IMR-90 (cell line): Measurements from ENCODE around the gene CYTH1. TPM values are rescaled to one million over a fixed set of nuclear protein-coding genes. Genes with fewer than 3 reads are reported as not detected.

ENCODE experiments used
- ATAC-seq: fragments of 200-7000 bp; cut with Tn5 transposase; 2 replicates; pipeline ENCODE4 v1.9.1; 2020; ENCODE audit warnings: low read depth, mild to moderate bottlenecking, moderate library complexity
- BruUV-seq: library from RNA; stranded (reverse); fragments of 400-500 nt; replicated peaks from 2 replicates; lab custom pipeline; 2021; lab: Mats Ljungman, UMichigan
- CTCF ChIA-PET: fragments of 300-600 bp; formaldehyde crosslinking; extraction: SDS; loops from one replicate; lab custom pipeline; 2021; ENCODE audit warnings: antibody characterized with exemption; lab: Yijun Ruan, JAX
- POLR2A ChIA-PET: fragments of 300-600 bp; sonication (Branson Sonifier 250); formaldehyde crosslinking; loops from one replicate; lab custom pipeline; 2022; ENCODE audit warnings: antibody characterized with exemption; ENCODE audit not compliant: unreplicated experiment; lab: Charles Lee
- DNase-seq: peaks from one replicate; pipeline ENCODE4 v3.0.0; 2013
- H2AFZ ChIP-seq: replicated peaks from 2 replicates; pipeline ENCODE3; 2013; ENCODE audit warnings: low read length, mild to moderate bottlenecking; ENCODE audit not compliant: poor library complexity
- H2AK5ac ChIP-seq: 2 replicates; pipeline ENCODE4 v1.6.1; 2013; ENCODE audit warnings: low read depth, low read length, inconsistent platforms
- H2AK9ac ChIP-seq: replicated peaks from 2 replicates; pipeline ENCODE3; 2013; ENCODE audit warnings: mild to moderate bottlenecking, low read depth, low read length, moderate library complexity; ENCODE audit not compliant: poor library complexity
- H2BK120ac ChIP-seq: 2 replicates; pipeline ENCODE4 v1.6.1; 2013; ENCODE audit warnings: low read depth, low read length, inconsistent platforms
- H2BK15ac ChIP-seq: 3 replicates; pipeline ENCODE4 v1.6.1; 2013; ENCODE audit warnings: low read depth, low read length, inconsistent platforms
- H2BK20ac ChIP-seq: 2 replicates; pipeline ENCODE4 v1.6.1; 2013; ENCODE audit warnings: low read depth, mild to moderate bottlenecking, inconsistent platforms, low read length, moderate library complexity
- H2BK5ac ChIP-seq: 2 replicates; pipeline ENCODE4 v1.6.1; 2013; ENCODE audit warnings: mild to moderate bottlenecking, low read depth, low read length, inconsistent platforms; ENCODE audit not compliant: poor library complexity, severe bottlenecking
- H3K14ac ChIP-seq: replicated peaks from 2 replicates; pipeline ENCODE4 v1.6.1; 2013; ENCODE audit warnings: low read depth, low read length, inconsistent platforms
- H3K18ac ChIP-seq: 2 replicates; pipeline ENCODE4 v1.6.1; 2013; ENCODE audit warnings: low read depth, low read length, control low read depth
- H3K23ac ChIP-seq: 2 replicates; pipeline ENCODE4 v1.6.1; 2013; ENCODE audit warnings: low read depth, low read length, inconsistent platforms
- H3K27ac ChIP-seq: 2 replicates; pipeline ENCODE4 v1.5.1; 2013; ENCODE audit warnings: mild to moderate bottlenecking, control low read depth, low read length; ENCODE audit not compliant: insufficient read depth
- H3K27me3 ChIP-seq: 2 replicates; pipeline ENCODE4 v1.6.1; 2013; ENCODE audit warnings: low read length; ENCODE audit not compliant: control insufficient read depth, insufficient read depth
- H3K36me3 ChIP-seq: 2 replicates; pipeline ENCODE4 v1.6.1; 2013; ENCODE audit warnings: low read length, mixed read lengths; ENCODE audit not compliant: control insufficient read depth, insufficient read depth
- H3K4ac ChIP-seq: 2 replicates; pipeline ENCODE4 v1.6.1; 2013; ENCODE audit warnings: low read depth, low read length, inconsistent platforms
- H3K4me1 ChIP-seq: 2 replicates; pipeline ENCODE4 v1.6.1; 2013; ENCODE audit warnings: low read length, mixed read lengths; ENCODE audit not compliant: control insufficient read depth, insufficient read depth
- H3K4me2 ChIP-seq: 2 replicates; pipeline ENCODE4 v1.6.1; 2013; ENCODE audit warnings: low read depth, mild to moderate bottlenecking, control low read depth, low read length, moderate library complexity
- H3K4me3 ChIP-seq: 2 replicates; pipeline ENCODE4 v1.5.1; 2013; ENCODE audit warnings: low read depth, mild to moderate bottlenecking, control low read depth, low read length, moderate library complexity; ENCODE audit not compliant: insufficient read depth
- H3K56ac ChIP-seq: 2 replicates; pipeline ENCODE4 v1.6.1; 2013; ENCODE audit warnings: low read length, inconsistent platforms; ENCODE audit not compliant: insufficient read depth; ENCODE audit errors: extremely low read depth
- H3K79me1 ChIP-seq, 2 experiments: 2 replicates each; pipeline ENCODE4 v1.6.1; 2013; ENCODE audit warnings: low read length in 2 of 2, inconsistent platforms in 1 of 2, low read depth in 1 of 2
- H3K9ac ChIP-seq: 2 replicates; pipeline ENCODE4 v1.6.1; 2013; ENCODE audit warnings: low read depth, low read length, control low read depth
- H3K9me1 ChIP-seq: 2 replicates; pipeline ENCODE4 v1.6.1; 2013; ENCODE audit warnings: low read length, inconsistent platforms; ENCODE audit not compliant: insufficient read depth
- H3K9me3 ChIP-seq: 2 replicates; pipeline ENCODE4 v1.6.1; 2013; ENCODE audit warnings: low read length; ENCODE audit not compliant: control insufficient read depth, insufficient read depth
- H4K20me1 ChIP-seq: 2 replicates; pipeline ENCODE4 v1.6.1; 2013; ENCODE audit warnings: low read length, inconsistent platforms; ENCODE audit not compliant: insufficient read depth
- H4K5ac ChIP-seq: 2 replicates; pipeline ENCODE4 v1.6.1; 2013; ENCODE audit warnings: mild to moderate bottlenecking, low read depth, low read length, control low read depth
- H4K8ac ChIP-seq, 2 experiments: 2 replicates each; pipeline ENCODE4 v1.6.1; 2013; ENCODE audit warnings: low read depth in 2 of 2, low read length in 2 of 2, control low read depth in 1 of 2, inconsistent platforms in 1 of 2
- H4K91ac ChIP-seq: 2 replicates; pipeline ENCODE4 v1.6.1; 2013; ENCODE audit warnings: low read depth, low read length, inconsistent platforms; ENCODE audit not compliant: insufficient read depth
- BHLHE40 ChIP-seq: fragments of 150-350 bp; IDR thresholded peaks from 2 replicates; pipeline ENCODE4 v1.6.1; 2016; ENCODE audit warnings: mild to moderate bottlenecking, low read depth, low read length
- CEBPB ChIP-seq: IDR thresholded peaks from 2 replicates; pipeline ENCODE4 v1.6.1; 2012; ENCODE audit warnings: low read depth, low read length, improper control_type of control experiment
- CHD1 ChIP-seq: IDR thresholded peaks from 2 replicates; pipeline ENCODE4 v1.6.1; 2012; ENCODE audit warnings: low read depth, low read length, improper control_type of control experiment
- CTCF ChIP-seq: conservative IDR thresholded peaks from 2 replicates; pipeline ENCODE4 v1.5.1; 2012; ENCODE audit warnings: mild to moderate bottlenecking, low read depth, low read length, improper control_type of control experiment
- ELK1 ChIP-seq: fragments of 150-350 bp; IDR thresholded peaks from 2 replicates; pipeline ENCODE4 v1.6.1; 2016; ENCODE audit warnings: low read depth, mild to moderate bottlenecking, low read length, moderate library complexity, borderline replicate concordance
- FOS ChIP-seq: fragments of 150-350 bp; IDR thresholded peaks from 2 replicates; pipeline ENCODE4 v1.6.1; 2016; ENCODE audit warnings: low read depth, low read length
- MAFK ChIP-seq: IDR thresholded peaks from 2 replicates; pipeline ENCODE4 v1.6.1; 2012; ENCODE audit warnings: low read depth, low read length, improper control_type of control experiment
- MAZ ChIP-seq: IDR thresholded peaks from 2 replicates; pipeline ENCODE4 v1.6.1; 2012; ENCODE audit warnings: low read depth, mild to moderate bottlenecking, low read length, improper control_type of control experiment, moderate library complexity, borderline replicate concordance
- MXI1 ChIP-seq: IDR thresholded peaks from 2 replicates; pipeline ENCODE4 v1.6.1; 2012; ENCODE audit warnings: low read depth, mild to moderate bottlenecking, low read length, moderate library complexity, borderline replicate concordance
- NFE2L2 ChIP-seq: fragments of 150-350 bp; IDR thresholded peaks from 2 replicates; pipeline ENCODE4 v1.6.1; 2016; ENCODE audit warnings: low read depth, mild to moderate bottlenecking, low read length
- POLR2A ChIP-seq: IDR thresholded peaks from 2 replicates; pipeline ENCODE4 v1.6.1; 2012; ENCODE audit warnings: mild to moderate bottlenecking, low read depth, low read length
- RAD21 ChIP-seq: IDR thresholded peaks from 2 replicates; pipeline ENCODE4 v1.6.1; 2012; ENCODE audit warnings: low read length, improper control_type of control experiment
- RCOR1 ChIP-seq: IDR thresholded peaks from 2 replicates; pipeline ENCODE4 v1.6.1; 2012; ENCODE audit warnings: mild to moderate bottlenecking, low read length, improper control_type of control experiment; ENCODE audit not compliant: insufficient replicate concordance
- RFX5 ChIP-seq: IDR thresholded peaks from 2 replicates; pipeline ENCODE4 v1.8.0; 2012; ENCODE audit warnings: low read depth, mild to moderate bottlenecking, low read length, moderate library complexity
- SMC3 ChIP-seq: fragments of 150-350 bp; IDR thresholded peaks from 2 replicates; pipeline ENCODE4 v1.6.1; 2016; ENCODE audit warnings: low read depth, mild to moderate bottlenecking, antibody characterized with exemption, low read length, moderate library complexity
- WGBS, 2 experiments: methylation state at CpG; one replicate each; pipeline versions ENCODE4 v1.1.5 to v1.1.7; 2013; ENCODE audit warnings: missing lambda C conversion rate in 2 of 2; ENCODE audit not compliant: insufficient read length in 1 of 2; ENCODE audit errors: extremely low coverage in 2 of 2; 5-methylcytosine and 5-hydroxymethylcytosine counted together
- dilution Hi-C: fragments of 300-500 bp; cut with HindIII; formaldehyde crosslinking; loops from one replicate; pipeline ENCODE4 v1.14.3; 2018; ENCODE audit warnings: low sequenced_read_pairs; ENCODE audit not compliant: unreplicated experiment
- in situ Hi-C: fragments of 300-500 bp; cut with MboI; formaldehyde crosslinking; loops from 3 replicates; pipeline ENCODE4 v1.14.3; 2019; ENCODE audit warnings: low sequenced_read_pairs, inconsistent platforms, mixed read lengths
- intact Hi-C: fragments of 100-400 bp; cut with micrococcal nuclease; formaldehyde crosslinking; loops from 2 replicates; pipeline ENCODE4 v1.10.0; 2022
- polyA plus RNA-seq, 3 experiments: library from polyadenylated mRNA; depleted of rRNA; stranded (reverse); fragments of >200 nt; gene quantifications; 2 replicates each; pipeline ENCODE4 v1.2.3, GENCODE V29; 2012; ENCODE audit warnings: low replicate concordance in 1 of 3
- total RNA-seq: library from RNA; depleted of rRNA; stranded (reverse); fragments of >200 nt; gene quantifications from 2 replicates; pipeline ENCODE4 v1.2.3, GENCODE V29; 2012
- TF ChIP-seq, protein P1 (sequence below): fragments of 150-350 bp; IDR thresholded peaks from 2 replicates; pipeline ENCODE4 v1.6.1; 2017; ENCODE audit warnings: mild to moderate bottlenecking, antibody characterized with exemption, low read length, low read depth

Gene CYTH1
- total and polyA plus RNA-seq, 2 of the 4 experiments (the other 2 are of a cell fraction): 7.9 to 12.4 TPM

DNA sequence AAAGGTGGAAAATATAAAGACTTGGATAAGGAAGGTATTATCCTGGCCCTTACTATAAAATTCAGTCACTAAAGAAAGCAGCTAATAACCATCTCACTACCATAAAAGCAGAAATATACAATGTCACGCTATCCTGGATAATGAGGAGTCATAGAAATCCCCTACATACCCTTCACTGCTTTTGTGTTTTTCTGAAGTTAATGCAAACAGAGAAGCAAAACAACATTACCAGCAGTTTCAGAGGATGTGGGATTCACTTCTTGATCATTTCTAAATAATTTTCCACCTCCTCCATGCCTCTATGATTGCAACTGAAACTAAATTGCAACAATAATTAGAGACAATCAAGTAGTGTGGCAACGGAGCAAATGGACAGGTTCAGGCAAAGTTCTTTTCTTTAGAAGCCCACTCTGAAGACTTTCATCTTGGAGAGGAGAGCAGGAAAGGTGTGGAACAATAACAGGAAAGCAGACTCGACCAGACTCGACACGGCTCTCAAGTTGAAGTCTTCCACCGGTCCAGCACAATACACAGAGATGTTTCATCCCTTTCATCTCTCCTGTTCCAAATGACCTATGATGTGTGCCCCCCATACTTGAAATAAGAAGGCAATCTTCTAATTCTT lies 10.2 kb downstream of the CYTH1 start:
- Histone ChIP-seq H4K8ac (no peak overlapping the region), H3K9me3 (no peaks in the 10 kb centered on the region), H3K27ac (no peak overlapping the region), H3K56ac (no peak overlapping the region), H4K91ac (no peak overlapping the region), H2AK9ac (no peak overlapping the region), H3K9ac (no peak overlapping the region), H3K4ac (no peak overlapping the region), H3K23ac (no peak overlapping the region), H3K4me1 (peaks cover 3% of the 10 kb centered on the region; the same call in 1 of the 2 replicates), H2BK20ac (no peak overlapping the region), H4K20me1 (peaks cover 19% of the 10 kb centered on the region), H3K27me3 (no peaks in the 10 kb centered on the region), H3K79me1 (peaks cover 40 to 64% of the 10 kb centered on the region in 2 experiments), H3K4me3 (no peak overlapping the region), H2BK15ac (no peak overlapping the region), H3K18ac (no peak overlapping the region), H2AK5ac (no peak overlapping the region), H3K14ac (no peak overlapping the region), H4K5ac (no peak overlapping the region), H2BK5ac (no peak overlapping the region), H3K4me2 (no peak overlapping the region), H3K36me3 (no peaks in the 10 kb centered on the region), H2AFZ (no peak overlapping the region), H3K9me1 (no peaks in the 10 kb centered on the region), H2BK120ac (no peak overlapping the region)
- intact Hi-C loops: no loop called here
- ChIA-PET CTCF (interaction anchor here (0.7 kb wide), 1 partner anchor 31 kb away, joined by 5 read pairs; no protein-coding TSS in a partner anchor), POLR2A (no interaction called here)
- no peak for ATAC-seq
- in situ Hi-C loops: no loop called here
- dilution Hi-C loops: no loop called here
- DNase-seq: no peak
- no TSS peak for BruUV-seq
- TF ChIP-seq SMC3 (no peak), MAZ (no peak), RAD21 (no peak), FOS (no peak), POLR2A (no peak), MXI1 (no peak), NFE2L2 (no peak), CEBPB (no peak), RCOR1 (no peak), RFX5 (no peak), CHD1 (no peak), ELK1 (no peak), BHLHE40 (no peak), CTCF (no peak), MAFK (no peak)
- TF ChIP-seq, protein P1, sequence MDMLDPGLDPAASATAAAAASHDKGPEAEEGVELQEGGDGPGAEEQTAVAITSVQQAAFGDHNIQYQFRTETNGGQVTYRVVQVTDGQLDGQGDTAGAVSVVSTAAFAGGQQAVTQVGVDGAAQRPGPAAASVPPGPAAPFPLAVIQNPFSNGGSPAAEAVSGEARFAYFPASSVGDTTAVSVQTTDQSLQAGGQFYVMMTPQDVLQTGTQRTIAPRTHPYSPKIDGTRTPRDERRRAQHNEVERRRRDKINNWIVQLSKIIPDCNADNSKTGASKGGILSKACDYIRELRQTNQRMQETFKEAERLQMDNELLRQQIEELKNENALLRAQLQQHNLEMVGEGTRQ: no peak
- no CpG with 5 or more reads among the region's 6 CpGs for WGBS, 2 experiments
